Measurements from ENCODE around the gene DIS3L2. TPM values are rescaled to one million over a fixed set of nuclear protein-coding genes. Genes with fewer than 3 reads are reported as not detected.

The DIS3L2 gene
- total and polyA plus RNA-seq, 2 experiments from 2014 or later, result 35.5 to 50.1 TPM

GRCh38 chr2:232288489-232289030, 327.0 kb downstream of the DIS3L2 start:
- TF ChIP-seq CTCF (IDR thresholded peaks at IDR 0.05; ENCODE audit: low read depth, low read length), result no peak
- no peak for DNase-seq (ENCODE audit: low read depth in 1 of 2, low spot score in 1 of 2)
- Histone ChIP-seq H3K27ac (no peak overlapping the region), H3K4me1 (ENCODE audit: low read depth) (no peaks in the 10 kb centered on the region), H3K36me3 (no peaks in the 10 kb centered on the region), H3K27me3 (no peaks in the 10 kb centered on the region), H3K4me3 (no peak overlapping the region), H3K9me3 (ENCODE audit: low read depth) (no peaks in the 10 kb centered on the region)

GRCh38 chr2:232290668-232291067, 329.2 kb downstream of the DIS3L2 start:
- no peak for TF ChIP-seq CTCF (IDR thresholded peaks at IDR 0.05; ENCODE audit: low read depth, low read length)
- H3K36me3 ChIP-seq, result no peaks in the 10 kb centered on the region
- no peak for DNase-seq (ENCODE audit: low read depth in 1 of 2, low spot score in 1 of 2)

GRCh38 chr2:232291343-232291742, 329.8 kb downstream of the DIS3L2 start:
- no peaks in the 10 kb centered on the region for H3K9me3 ChIP-seq (ENCODE audit: low read depth)
- no peak overlapping the region for H3K4me3 ChIP-seq
- no peaks in the 10 kb centered on the region for H3K27me3 ChIP-seq
- H3K27ac ChIP-seq, result no peak overlapping the region
- no peak for DNase-seq (ENCODE audit: low read depth in 1 of 2, low spot score in 1 of 2)
- H3K4me1 ChIP-seq (ENCODE audit: low read depth), result no peaks in the 10 kb centered on the region
- TF ChIP-seq CTCF (IDR thresholded peaks at IDR 0.05; ENCODE audit: low read depth, low read length), result no peak
- no peaks in the 10 kb centered on the region for H3K36me3 ChIP-seq

More at GRCh38 chr2:232290668-232291067, 329.2 kb downstream of the DIS3L2 start:
- no peaks in the 10 kb centered on the region for H3K4me1 ChIP-seq (ENCODE audit: low read depth)
- H3K27me3 ChIP-seq, result no peaks in the 10 kb centered on the region
- no peak overlapping the region for H3K4me3 ChIP-seq
- no peaks in the 10 kb centered on the region for H3K9me3 ChIP-seq (ENCODE audit: low read depth)
- no peak overlapping the region for H3K27ac ChIP-seq

- no peaks in the 10 kb centered on the region for H3K36me3 ChIP-seq
- TF ChIP-seq CTCF (IDR thresholded peaks at IDR 0.05; ENCODE audit: low read depth, low read length), result peak; percentile 87
- no peaks in the 10 kb centered on the region for H3K9me3 ChIP-seq (ENCODE audit: low read depth)
- H3K4me3 ChIP-seq, result no peak overlapping the region
- DNase-seq (ENCODE audit: low read depth in 1 of 2, low spot score in 1 of 2), result peak; percentile 70 to 82
- H3K27ac ChIP-seq, result no peak overlapping the region
- no peaks in the 10 kb centered on the region for H3K27me3 ChIP-seq
- no peaks in the 10 kb centered on the region for H3K4me1 ChIP-seq (ENCODE audit: low read depth)
These were observed 331.1 kb downstream of the DIS3L2 start for GRCh38 chr2:232292395-232293154.

- H3K27ac ChIP-seq, result no peak overlapping the region
- H3K9me3 ChIP-seq (ENCODE audit: low read depth), result no peaks in the 10 kb centered on the region
- H3K36me3 ChIP-seq, result no peaks in the 10 kb centered on the region
- no peaks in the 10 kb centered on the region for H3K27me3 ChIP-seq
- DNase-seq (ENCODE audit: low read depth in 1 of 2, low spot score in 1 of 2), result no peak
- H3K4me1 ChIP-seq (ENCODE audit: low read depth), result no peaks in the 10 kb centered on the region
- TF ChIP-seq CTCF (IDR thresholded peaks at IDR 0.05; ENCODE audit: low read depth, low read length), result no peak
- no peak overlapping the region for H3K4me3 ChIP-seq
These were observed 331.7 kb downstream of the DIS3L2 start for GRCh38 chr2:232293191-232293590.

Measured in cardiac muscle cell (in vitro differentiated cells and primary cell).